Urothelium cell line (cell line): ENCODE data around the gene ZNF791.
"Not testable (repeated sequence)": the region's sequence is repeated elsewhere in the genome, so short reads cannot be mapped to it uniquely, and the experiment has no call there.

Experiments
- DNase-seq: peaks from one replicate; pipeline ENCODE4 v3.0.0; 2011; ENCODE audit warnings: low spot score, mixed read lengths
- FAIRE-seq: peaks from 2 replicates; lab custom pipeline; 2011; peaks lifted over from hg19 to GRCh38; lab: Jason Lieb, UNC

The ZNF791 gene

GRCh38 chr19:12665671-12666264, 55.0 kb downstream of the ZNF791 start:
- FAIRE-seq (no peak), DNase-seq (no peak)

GRCh38 chr19:12666265-12667048, 55.7 kb downstream of the ZNF791 start, which contains the start of the genes MAN2B1 and WDR83:
Gene MAN2B1, minus strand, starts transcription at chr19:12666742. Its CDS starts 41 bp downstream, at chr19:12666701.
Gene WDR83, plus strand, starts transcription at chr19:12666807. Its CDS starts 2,984 bp downstream, at chr19:12669791.
- FAIRE-seq: no peak

GRCh38 chr19:12667731-12668302, 57.1 kb downstream of the ZNF791 start:
- DNase-seq: no peak

More at GRCh38 chr19:12666265-12667048, 55.7 kb downstream of the ZNF791 start, which contains the start of the genes MAN2B1 and WDR83:
- DNase-seq: peak; percentile 87

GRCh38 chr19:12668346-12668745, 57.6 kb downstream of the ZNF791 start:
- no peak for DNase-seq
- FAIRE-seq: no peak

More at GRCh38 chr19:12667731-12668302, 57.1 kb downstream of the ZNF791 start:
- no peak for FAIRE-seq

GRCh38 chr19:12668932-12669269, 58.2 kb downstream of the ZNF791 start:
- FAIRE-seq (no peak), DNase-seq (no peak)

- FAIRE-seq: no peak
- peak; percentile 68 for DNase-seq
Measured at GRCh38 chr19:12669270-12670158, 58.8 kb downstream of the ZNF791 start.

GRCh38 chr19:12670159-12670928, 59.6 kb downstream of the ZNF791 start:
- FAIRE-seq (no peak), DNase-seq (no peak)

- no peak for FAIRE-seq
- no peak for DNase-seq
Measured at GRCh38 chr19:12672744-12673143, 62.0 kb downstream of the ZNF791 start.

- FAIRE-seq (no peak), DNase-seq (no peak)
Measured at GRCh38 chr19:12675399-12675798, 64.7 kb downstream of the ZNF791 start.

GRCh38 chr19:12675940-12676339, 65.2 kb downstream of the ZNF791 start:
- FAIRE-seq: no peak
- no peak for DNase-seq

GRCh38 chr19:12676384-12676792, 65.7 kb downstream of the ZNF791 start:
- FAIRE-seq (no peak), DNase-seq (peak; percentile 75)

GRCh38 chr19:12676928-12677327, 66.2 kb downstream of the ZNF791 start:
- no peak for DNase-seq
- no peak for FAIRE-seq

GRCh38 chr19:12678039-12678438, 67.3 kb downstream of the ZNF791 start:
- not testable (repeated sequence) for DNase-seq, FAIRE-seq

- DNase-seq (no peak), FAIRE-seq (no peak)
Measured at GRCh38 chr19:12680034-12680433, 69.3 kb downstream of the ZNF791 start.

- FAIRE-seq: no peak
Measured at GRCh38 chr19:12681074-12681987, 70.6 kb downstream of the ZNF791 start, which contains the start of gene DHPS. Gene DHPS, minus strand, starts transcription at chr19:12681880. Its CDS starts 114 bp downstream, at chr19:12681766.

More at GRCh38 chr19:12681074-12681987, 70.6 kb downstream of the ZNF791 start, which contains the start of gene DHPS:
- peak; percentile 85 for DNase-seq
